Psoas muscle (tissue), 8 donors: ENCODE data around the gene NEK5. TPM values are rescaled to one million over a fixed set of nuclear protein-coding genes. Genes with fewer than 3 reads are reported as not detected.
A peak's percentile ranks its signal among the peaks of the same experiment; 100 is the strongest.

Source experiments
- ATAC-seq, 4 donors: fragments of 200-7000 bp; cut with Tn5 transposase; one replicate each; pipeline ENCODE4 v1.9.1; 2020; ENCODE audit warnings: moderate library complexity in 3 of 4, mild to moderate bottlenecking in 2 of 4
- DNase-seq, 2 donors: peaks; one replicate each; pipeline ENCODE4 v3.0.0-alpha.2; 2020
- H3K27ac ChIP-seq: fragments of 200-600 bp; one replicate; pipeline ENCODE4 v1.8.0; 2022
- H3K27me3 ChIP-seq, 3 donors: fragments of 200-600 bp in 1 of 3; one replicate each; pipeline versions ENCODE4 v1.6.1 to v1.8.0; 2013 to 2022; ENCODE audit warnings: low read length in 2 of 3, mild to moderate bottlenecking in 2 of 3, moderate library complexity in 1 of 3; ENCODE audit not compliant: insufficient read depth in 3 of 3
- H3K36me3 ChIP-seq, 2 donors: fragments of 200-600 bp in 1 of 2; one replicate each; pipeline versions ENCODE4 v1.6.1 to v1.8.0; 2013 to 2022; ENCODE audit warnings: low read depth in 1 of 2, mild to moderate bottlenecking in 1 of 2, moderate library complexity in 1 of 2; ENCODE audit not compliant: insufficient read depth in 1 of 2
- H3K4me1 ChIP-seq: fragments of 200-600 bp; one replicate; pipeline ENCODE4 v1.8.0; 2022
- H3K4me3 ChIP-seq: fragments of 200-600 bp; one replicate; pipeline ENCODE4 v1.8.0; 2022; ENCODE audit warnings: mild to moderate bottlenecking
- H3K9me3 ChIP-seq: fragments of 200-600 bp; one replicate; pipeline ENCODE4 v1.8.0; 2022
- WGBS, 3 donors: extraction: QIAGEN DNeasy Blood & Tissue Kit; methylation state at CpG; one replicate each; pipeline versions ENCODE4 v1.1.6 to v1.1.7; 2013; 5-methylcytosine and 5-hydroxymethylcytosine counted together
- intact Hi-C, 2 donors: fragments of 100-400 bp; cut with DNase I; formaldehyde crosslinking; loops; one replicate each; pipeline versions ENCODE4 v1.11.0 to v1.14.2; 2022
- polyA plus RNA-seq, 3 donors: library from polyadenylated mRNA; stranded (reverse); fragments of 200-250 nt; gene quantifications; one replicate each; pipeline ENCODE4 v1.2.3, GENCODE V29; 2013
- total RNA-seq, 4 donors: library from RNA; stranded (reverse); fragmentation: NEBNext Ultra II Directional in 2 of 4; extraction: Animal tissue kit (Norgen Biotek cat#: 25700) in 2 of 4; gene quantifications; one replicate each; pipeline versions ENCODE4 v1.2.1 to v1.2.4, GENCODE V29; 2021 to 2023
- TF ChIP-seq, protein P1 (sequence below): fragments of 200-600 bp; IDR thresholded peaks from one replicate; pipeline ENCODE4 v1.8.0; 2022; ENCODE audit warnings: antibody characterized with exemption
- donor health status: healthy with polysubstance abuse.
- donor health status: DM: no; HTN: no; CAD: no; lungs with moderate emphysema.
- donor health status: Bipolar disorder and iron deficiency.
- donor health status: healthy.
- donor health status: DM: yes; HTN: yes; CAD: no.
- donor health status: DM: no; HTN: no; CAD: no.
- donor health status: DM: no; HTN: no; CAD: no.
- donor health status: DM: yes; HTN: yes; CAD: no.

NEK5 gene
- total and polyA plus RNA-seq, 7 donors: 0.03 to 0.48 (median 0.05) TPM; not detected in 4

DNA sequence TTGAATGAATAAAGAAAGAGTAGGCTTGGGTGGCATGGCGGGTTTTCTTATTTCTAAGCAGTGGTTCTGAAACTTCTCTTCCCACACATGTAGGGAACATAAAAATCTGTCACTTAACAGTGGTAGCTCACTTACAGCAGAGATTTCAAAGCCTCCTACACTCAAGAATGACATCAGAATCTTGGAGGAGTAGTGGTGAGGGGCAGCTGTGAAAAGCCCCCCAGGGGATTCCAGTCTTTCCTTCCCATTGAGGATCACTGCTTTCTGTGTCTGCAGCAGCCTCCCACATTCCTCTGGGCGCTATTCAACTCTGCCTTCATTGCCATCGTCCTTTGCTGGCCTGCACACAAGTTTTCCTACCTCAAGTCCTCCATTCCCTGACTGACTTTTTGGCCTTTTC, 8.6 kb upstream of the NEK5 start:
- no peak overlapping the region for H3K4me3 ChIP-seq
- peaks cover 0 to 62% of the 10 kb centered on the region in 2 donors for H3K36me3 ChIP-seq
- 73 to 80% (median 74%) methylated on average over 3 of the region's 3 CpGs for WGBS, 3 donors
- H3K4me1 ChIP-seq: no peaks in the 10 kb centered on the region
- no peaks in the 10 kb centered on the region for H3K27me3 ChIP-seq
- DNase-seq (no peak), ATAC-seq (no peak)
- intact Hi-C loops: no loop called here
- H3K9me3 ChIP-seq: no peaks in the 10 kb centered on the region
- TF ChIP-seq, protein P1, sequence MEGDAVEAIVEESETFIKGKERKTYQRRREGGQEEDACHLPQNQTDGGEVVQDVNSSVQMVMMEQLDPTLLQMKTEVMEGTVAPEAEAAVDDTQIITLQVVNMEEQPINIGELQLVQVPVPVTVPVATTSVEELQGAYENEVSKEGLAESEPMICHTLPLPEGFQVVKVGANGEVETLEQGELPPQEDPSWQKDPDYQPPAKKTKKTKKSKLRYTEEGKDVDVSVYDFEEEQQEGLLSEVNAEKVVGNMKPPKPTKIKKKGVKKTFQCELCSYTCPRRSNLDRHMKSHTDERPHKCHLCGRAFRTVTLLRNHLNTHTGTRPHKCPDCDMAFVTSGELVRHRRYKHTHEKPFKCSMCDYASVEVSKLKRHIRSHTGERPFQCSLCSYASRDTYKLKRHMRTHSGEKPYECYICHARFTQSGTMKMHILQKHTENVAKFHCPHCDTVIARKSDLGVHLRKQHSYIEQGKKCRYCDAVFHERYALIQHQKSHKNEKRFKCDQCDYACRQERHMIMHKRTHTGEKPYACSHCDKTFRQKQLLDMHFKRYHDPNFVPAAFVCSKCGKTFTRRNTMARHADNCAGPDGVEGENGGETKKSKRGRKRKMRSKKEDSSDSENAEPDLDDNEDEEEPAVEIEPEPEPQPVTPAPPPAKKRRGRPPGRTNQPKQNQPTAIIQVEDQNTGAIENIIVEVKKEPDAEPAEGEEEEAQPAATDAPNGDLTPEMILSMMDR: no peak
- no peak overlapping the region for H3K27ac ChIP-seq

DNA sequence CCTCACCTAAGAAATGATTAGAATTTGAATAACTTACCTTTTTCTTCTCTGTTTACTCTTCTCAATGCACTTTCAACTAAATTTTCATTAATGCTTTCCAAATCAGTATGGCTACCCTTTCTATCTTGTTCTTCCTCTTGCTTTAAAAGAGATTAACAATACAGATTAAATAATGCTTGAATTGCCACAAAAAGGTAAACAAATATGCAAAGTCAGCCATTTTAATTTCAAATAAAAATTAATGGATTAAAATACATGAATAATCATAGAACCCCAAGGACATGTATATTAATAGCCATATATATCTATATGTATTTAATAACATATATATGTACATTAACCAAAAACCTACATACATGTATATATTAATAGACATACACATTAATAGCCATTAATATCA, 7.9 kb upstream of the NEK5 start:
- no peaks in the 10 kb centered on the region for H3K4me1 ChIP-seq
- peaks cover 0 to 67% of the 10 kb centered on the region in 2 donors for H3K36me3 ChIP-seq
- TF ChIP-seq, protein P1: no peak
- no peak for DNase-seq
- no peak overlapping the region for H3K27ac ChIP-seq
- H3K27me3 ChIP-seq: no peaks in the 10 kb centered on the region
- H3K4me3 ChIP-seq: no peak overlapping the region
- no peak for ATAC-seq
- intact Hi-C loops: no loop called here
- H3K9me3 ChIP-seq: no peaks in the 10 kb centered on the region

DNA sequence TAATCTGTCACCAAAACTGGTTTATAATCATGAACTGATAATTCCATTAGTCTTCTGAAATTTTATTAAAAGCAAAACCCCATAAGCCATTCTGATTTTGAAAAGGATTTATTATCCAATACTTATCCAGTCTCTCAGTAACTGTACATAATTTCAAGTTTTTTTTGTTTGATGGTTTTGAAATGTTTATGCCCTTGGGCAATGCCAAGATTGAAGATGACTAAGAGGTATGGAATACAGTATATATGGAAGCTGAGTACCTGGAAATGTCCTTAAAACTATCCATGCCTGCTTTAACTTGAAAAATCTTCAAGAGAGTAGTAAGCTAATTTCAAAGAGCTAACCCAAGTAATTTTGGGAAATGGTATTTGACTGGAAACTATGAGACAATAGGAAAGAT, 1.8 kb upstream of the NEK5 start:
- intact Hi-C loops: no loop called here
- Histone ChIP-seq H3K4me3 (no peak overlapping the region), H3K36me3 (peaks cover 2 to 44% of the 10 kb centered on the region in 2 donors), H3K27ac (no peak overlapping the region), H3K4me1 (no peaks in the 10 kb centered on the region), H3K27me3 (no peaks in the 10 kb centered on the region), H3K9me3 (no peaks in the 10 kb centered on the region)
- TF ChIP-seq, protein P1: no peak
- ATAC-seq (no peak), DNase-seq (no peak)

DNA sequence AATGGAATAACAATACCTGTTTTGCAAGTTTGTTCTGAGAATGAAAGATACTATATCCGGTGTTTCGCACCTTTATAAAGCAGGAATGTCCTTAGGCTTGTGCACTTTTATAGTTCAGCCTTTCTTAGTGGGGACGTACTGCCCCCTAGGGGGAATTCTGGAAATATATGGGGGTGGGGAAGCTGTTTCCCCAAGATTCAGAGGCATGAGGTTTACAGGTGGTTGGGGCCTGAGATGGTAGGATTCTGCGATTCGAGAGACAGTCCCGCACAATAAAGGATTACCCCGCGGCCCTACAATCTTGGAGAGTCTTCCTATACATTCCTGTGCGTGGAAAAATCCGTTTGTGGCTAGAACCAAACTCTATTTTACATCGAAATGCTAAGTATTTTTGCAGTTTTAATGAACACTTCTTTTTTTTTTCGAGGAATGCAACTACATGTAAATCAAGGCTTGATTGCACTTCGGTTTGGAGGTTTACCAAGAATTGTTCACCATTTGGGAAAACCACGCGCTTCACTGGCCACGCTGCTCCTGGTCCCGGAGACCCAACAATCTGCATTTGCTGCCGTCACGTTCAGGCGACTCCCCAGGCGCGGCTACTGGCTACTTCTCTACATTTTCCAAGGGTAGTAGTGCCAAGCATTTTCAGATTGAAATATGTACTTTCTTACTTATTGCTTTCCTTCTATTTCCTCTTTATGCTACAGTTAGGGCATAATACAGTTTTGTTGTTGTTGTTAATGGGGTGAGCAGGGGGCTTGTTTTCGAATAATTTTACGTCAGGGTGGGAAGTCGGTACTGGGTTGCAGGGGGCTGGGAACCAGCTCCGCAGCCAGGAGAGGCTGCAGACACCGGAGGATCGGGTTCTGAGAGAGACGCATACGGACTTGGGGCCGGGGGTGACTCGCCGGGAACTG, 830 bp downstream of the NEK5 start:
- intact Hi-C loops: loop anchor here (1.0 to 5.0 kb wide), 6 partner anchors 127 to 313 kb away; no protein-coding TSS in a partner anchor
- no peaks in the 10 kb centered on the region for H3K9me3 ChIP-seq
- H3K4me3 ChIP-seq: peak overlapping the region; percentile 83
- 1 to 2% (median 1%) methylated on average over 33 of the region's 33 CpGs for WGBS, 3 donors
- ATAC-seq (peak; percentile 72 to 92 (median 85)), DNase-seq (peak in 1 of 2 donors; percentile 25)
- no peak overlapping the region for H3K27ac ChIP-seq
- H3K27me3 ChIP-seq: no peaks in the 10 kb centered on the region
- H3K4me1 ChIP-seq: no peaks in the 10 kb centered on the region
- peaks cover 2 to 23% of the 10 kb centered on the region in 2 donors for H3K36me3 ChIP-seq
- TF ChIP-seq, protein P1: peak; percentile 82
